ENCODE measurements around the gene ADIRF.

DNA sequence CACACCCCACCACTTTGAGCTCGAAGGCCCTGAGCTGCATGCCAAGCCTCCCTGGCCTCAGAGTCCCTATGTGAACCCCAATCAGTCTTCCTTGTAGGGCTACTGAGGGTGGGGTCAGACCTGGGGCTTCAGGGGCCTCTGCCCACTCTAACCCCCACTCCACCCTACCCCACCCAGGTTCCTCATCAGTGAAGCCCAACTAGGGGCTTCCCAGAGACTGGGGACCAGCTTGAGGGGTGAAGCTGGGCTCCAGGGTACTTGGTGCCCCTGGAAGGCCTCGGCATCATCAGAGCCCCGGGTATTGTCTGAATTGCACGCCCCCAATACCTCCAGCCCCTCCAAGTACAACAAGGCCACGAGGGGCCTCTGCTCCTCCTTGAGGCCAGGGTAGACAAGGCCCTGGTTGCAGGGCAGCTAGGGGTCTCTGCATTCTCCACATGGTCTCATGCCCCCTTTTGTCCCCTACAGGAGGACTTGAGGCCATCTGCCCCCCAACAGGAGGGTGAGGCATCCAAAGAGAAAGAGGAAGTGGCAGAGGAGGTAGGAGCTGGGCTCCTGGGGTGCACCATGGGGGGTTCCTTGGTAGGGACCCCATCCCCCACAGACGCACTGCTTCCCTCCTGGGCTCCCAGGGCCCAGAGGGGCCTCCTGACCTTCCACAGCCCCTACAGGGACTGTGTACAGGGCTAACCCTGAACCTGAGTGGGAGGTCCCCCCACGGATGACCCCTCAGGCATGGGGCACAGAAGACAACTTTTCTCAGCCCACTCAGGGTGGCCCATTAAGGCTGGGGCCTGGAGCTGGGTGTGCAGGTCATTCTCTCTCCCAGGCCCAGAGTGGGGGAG lies 5.9 kb upstream of the ADIRF start:
- TF ChIP-seq POLR2A (IDR thresholded peaks at IDR 0.05; ENCODE audit: low read length) (no peak), GATA1 (IDR thresholded peaks at IDR 0.05; ENCODE audit: low read depth, low read length) (no peak)

Data from erythroblast (primary cell).